T47D (cell line): ENCODE results near the gene DDR1.

Source experiments
- DNase-seq, 2 experiments: peaks; one replicate each; pipeline versions ENCODE4 v3.0.0 to v3.0.0-alpha.2; 2011 to 2012; ENCODE audit warnings: low read depth in 1 of 2, low spot score in 1 of 2
- JUND ChIP-seq: IDR thresholded peaks from 2 replicates; pipeline ENCODE4 v1.6.1; 2012; ENCODE audit warnings: low read depth
- in situ Hi-C: cut with HindIII; loops from 2 replicates; pipeline ENCODE4 v1.10.0; 2016; ENCODE audit warnings: low sequenced_read_pairs, low pct_unique_long_range_greater_than_20kb

DDR1 gene

GRCh38 chr6:30883685-30884520 lies at the start of gene DDR1:
Gene DDR1 (plus strand): TSS chr6:30884519. CDS start chr6:30888730, 4,211 bp downstream.
- DNase-seq = peak; percentile 90 to 96
- in situ Hi-C loops = no loop called here
- no peak for TF ChIP-seq JUND

- no peak for TF ChIP-seq JUND
- no peak for DNase-seq
- in situ Hi-C loops = no loop called here
Measured at GRCh38 chr6:30834646-30835045, 49.7 kb upstream of the DDR1 start.

- in situ Hi-C loops = no loop called here
- DNase-seq = no peak
- no peak for TF ChIP-seq JUND
Measured at GRCh38 chr6:30835576-30835975, 48.7 kb upstream of the DDR1 start.

GRCh38 chr6:30836431-30836866 lies 47.9 kb upstream of the DDR1 start:
- in situ Hi-C loops = no loop called here
- no peak for TF ChIP-seq JUND
- DNase-seq = no peak

- DNase-seq = no peak
- no peak for TF ChIP-seq JUND
- in situ Hi-C loops = no loop called here
Measured at GRCh38 chr6:30836957-30837356, 47.4 kb upstream of the DDR1 start.

GRCh38 chr6:30837432-30837831 lies 46.9 kb upstream of the DDR1 start:
- TF ChIP-seq JUND = no peak
- in situ Hi-C loops = no loop called here
- DNase-seq = no peak

- TF ChIP-seq JUND = no peak
- in situ Hi-C loops = no loop called here
- DNase-seq = no peak
Measured at GRCh38 chr6:30837870-30838269, 46.4 kb upstream of the DDR1 start.

- in situ Hi-C loops = no loop called here
- peak in 1 of 2 experiments; percentile 49 for DNase-seq
- TF ChIP-seq JUND = no peak
Measured at GRCh38 chr6:30839671-30840070, 44.6 kb upstream of the DDR1 start.

GRCh38 chr6:30840084-30840934 lies 44.0 kb upstream of the DDR1 start:
- no peak for TF ChIP-seq JUND
- no peak for DNase-seq
- in situ Hi-C loops = no loop called here

GRCh38 chr6:30840935-30841643 lies 43.2 kb upstream of the DDR1 start:
- no peak for DNase-seq
- in situ Hi-C loops = no loop called here
- no peak for TF ChIP-seq JUND

- TF ChIP-seq JUND = no peak
- in situ Hi-C loops = no loop called here
- no peak for DNase-seq
Measured at GRCh38 chr6:30841644-30842504, 42.4 kb upstream of the DDR1 start.
